Endothelial cell of umbilical vein (primary cell): ENCODE results near the gene TAS1R3. TPM values are rescaled to one million over a fixed set of nuclear protein-coding genes. Genes with fewer than 3 reads are reported as not detected.
"Not testable (repeated sequence)": the region's sequence is repeated elsewhere in the genome, so short reads cannot be mapped to it uniquely, and the experiment has no call there.

Experiments used
- BruUV-seq: library from RNA; stranded (reverse); fragments of 400-500 nt; replicated peaks from 2 replicates; lab custom pipeline; 2021; lab: Mats Ljungman, UMichigan
- CTCF ChIA-PET: fragments of 300-600, 350-600 bp; sonication (Branson Sonifier 250); formaldehyde crosslinking; loops from one replicate; lab custom pipeline; 2021; ENCODE audit warnings: antibody characterized with exemption, inconsistent platforms; lab: Charles Lee
- POLR2A ChIA-PET: fragments of 300-600, 350-600 bp; sonication (Branson Sonifier 250); formaldehyde crosslinking; loops from one replicate; lab custom pipeline; 2021; ENCODE audit warnings: antibody characterized with exemption, inconsistent platforms; lab: Charles Lee
- DNase-seq: peaks from one replicate; pipeline ENCODE4 v3.0.0-alpha.2; 2011; ENCODE audit warnings: low read depth, low spot score
- FAIRE-seq: peaks from 2 replicates; lab custom pipeline; 2011; peaks lifted over from hg19 to GRCh38; lab: Jason Lieb, UNC
- H2AFZ ChIP-seq: 2 replicates; pipeline ENCODE4 v1.6.0; 2012; ENCODE audit warnings: low read depth, low read length, control low read depth, inconsistent platforms
- H3K27ac ChIP-seq: 2 replicates; pipeline ENCODE4 v1.5.1; 2011; ENCODE audit warnings: low read depth, mild to moderate bottlenecking, control low read depth, low read length, moderate library complexity; ENCODE audit not compliant: insufficient read depth
- H3K27me3 ChIP-seq, 2 experiments: 2 replicates each; pipeline versions ENCODE4 v1.6.0 to v1.6.1; 2011; ENCODE audit warnings: low read length in 2 of 2, mixed read lengths in 1 of 2; ENCODE audit not compliant: control insufficient read depth in 2 of 2, insufficient read depth in 2 of 2
- H3K36me3 ChIP-seq, 2 experiments: 2 replicates in 1 of 2; 3 replicates in 1 of 2; pipeline ENCODE4 v1.5.1; 2011; ENCODE audit warnings: low read length in 2 of 2, mild to moderate bottlenecking in 1 of 2, moderate library complexity in 1 of 2; ENCODE audit not compliant: control insufficient read depth in 2 of 2, insufficient read depth in 2 of 2; ENCODE audit errors: extremely low read depth in 1 of 2
- H3K4me1 ChIP-seq: 3 replicates; pipeline ENCODE4 v1.5.1; 2011; ENCODE audit warnings: mild to moderate bottlenecking, low read length; ENCODE audit not compliant: control insufficient read depth, insufficient read depth; ENCODE audit errors: extremely low read depth
- H3K4me2 ChIP-seq: 2 replicates; pipeline ENCODE4 v1.6.1; 2011; ENCODE audit warnings: low read length, control low read depth, mixed read lengths; ENCODE audit not compliant: insufficient read depth
- H3K4me3 ChIP-seq, 3 experiments: fragments of 200-600 bp in 1 of 3; sonication (generic), shearing (Covaris generic) in 1 of 3; replicated peaks in 1 of 3; 2 replicates each; pipeline ENCODE4 v1.5.1; 2011 to 2016; ENCODE audit warnings: control low read depth in 3 of 3, low read length in 3 of 3, mild to moderate bottlenecking in 2 of 3, inconsistent platforms in 1 of 3, low read depth in 1 of 3, moderate library complexity in 1 of 3; ENCODE audit not compliant: insufficient read depth in 1 of 3
- H3K79me2 ChIP-seq: 2 replicates; pipeline ENCODE4 v1.6.0; 2012; ENCODE audit warnings: low read length, inconsistent platforms; ENCODE audit not compliant: control insufficient read depth, insufficient read depth
- H3K9ac ChIP-seq: replicated peaks from 2 replicates; pipeline ENCODE3; 2011; ENCODE audit warnings: low read length, control low read depth; ENCODE audit not compliant: insufficient read depth; ENCODE audit errors: extremely low read depth
- H3K9me1 ChIP-seq: replicated peaks from 3 replicates; pipeline ENCODE4 v1.6.0; 2011; ENCODE audit warnings: mild to moderate bottlenecking, low read length; ENCODE audit not compliant: control insufficient read depth, insufficient read depth; ENCODE audit errors: extremely low read depth
- H3K9me3 ChIP-seq: replicated peaks from 2 replicates; pipeline ENCODE4 v1.5.1; 2012; ENCODE audit warnings: low read length, inconsistent platforms; ENCODE audit not compliant: control insufficient read depth, insufficient read depth
- H4K20me1 ChIP-seq: replicated peaks from 2 replicates; pipeline ENCODE3; 2011; ENCODE audit warnings: mild to moderate bottlenecking, low read length; ENCODE audit not compliant: control insufficient read depth, insufficient read depth; ENCODE audit errors: extremely low read depth
- CTCF ChIP-seq, 2 donors: IDR thresholded peaks; 1 replicate in 1 of 2; 2 replicates in 1 of 2; pipeline ENCODE4 v1.5.1; 2011; ENCODE audit warnings: low read length in 2 of 2, mild to moderate bottlenecking in 2 of 2, moderate library complexity in 2 of 2, control low read depth in 1 of 2, inconsistent platforms in 1 of 2, low read depth in 1 of 2; ENCODE audit not compliant: insufficient read depth in 1 of 2; ENCODE audit errors: extremely low read depth in 1 of 2
- EZH2 ChIP-seq: IDR thresholded peaks from 2 replicates; pipeline ENCODE4 v1.6.1; 2012; ENCODE audit warnings: borderline replicate concordance, low read depth, mild to moderate bottlenecking, moderate library complexity, low read length, inconsistent platforms; ENCODE audit not compliant: severe bottlenecking
- FOS ChIP-seq: IDR thresholded peaks from 2 replicates; pipeline ENCODE4 v1.6.1; 2011; ENCODE audit warnings: mild to moderate bottlenecking, low read length, moderate library complexity, borderline replicate concordance; ENCODE audit not compliant: insufficient read depth
- GATA2 ChIP-seq: IDR thresholded peaks from 2 replicates; pipeline ENCODE4 v1.7.0; 2011; ENCODE audit warnings: low read depth, mild to moderate bottlenecking, moderate library complexity, mixed read lengths, low read length; ENCODE audit not compliant: insufficient read length, insufficient read depth
- JUN ChIP-seq: IDR thresholded peaks from 2 replicates; pipeline ENCODE4 v1.6.1; 2011; ENCODE audit warnings: borderline replicate concordance, low read depth; ENCODE audit not compliant: insufficient read length, insufficient read depth
- MAX ChIP-seq: IDR thresholded peaks from 2 replicates; pipeline ENCODE4 v1.6.1; 2011; ENCODE audit not compliant: insufficient read depth, insufficient read length
- MYC ChIP-seq: IDR thresholded peaks from one replicate; pipeline ENCODE4 v1.6.1; 2011; ENCODE audit warnings: mild to moderate bottlenecking, low read depth, low read length
- POLR2A ChIP-seq: IDR thresholded peaks from 2 replicates; pipeline ENCODE4 v1.6.1; 2012; ENCODE audit warnings: low read depth, mild to moderate bottlenecking, control low read depth, low read length
- POLR2AphosphoS5 ChIP-seq: IDR thresholded peaks from 2 replicates; pipeline ENCODE4 v1.6.1; 2012; ENCODE audit warnings: low read depth, mild to moderate bottlenecking, control low read depth, low read length, moderate library complexity; ENCODE audit not compliant: insufficient read depth
- dilution Hi-C: fragments of 300-500 bp; cut with MboI; formaldehyde crosslinking; loops from one replicate; pipeline ENCODE4 v1.15.0; 2019; ENCODE audit warnings: low sequenced_read_pairs; ENCODE audit not compliant: extremely low pct_ligation_motif_present
- intact Hi-C: fragments of 100-400 bp; cut with micrococcal nuclease; formaldehyde crosslinking; loops from one replicate; pipeline ENCODE4 v1.10.0; 2022
- polyA plus RNA-seq, 4 experiments: library from polyadenylated mRNA; depleted of rRNA in 3 of 4; stranded (reverse) in 3 of 4; unstranded in 1 of 4; fragments of >200 nt; gene quantifications; 2 replicates each; pipeline versions ENCODE4 v1.2.1 to v1.2.3, GENCODE V29; 2011 to 2012; ENCODE audit warnings: missing spikeins in 1 of 4
- total RNA-seq: library from RNA; stranded (reverse); gene quantifications from 2 replicates; pipeline ENCODE4 v1.2.3, GENCODE V29; 2021

Gene TAS1R3
- total and polyA plus RNA-seq, 2 donors (not counting 3 experiments of a cell fraction or from before 2014, with no cell fraction given) = 0.26 to 0.38 TPM

- Histone ChIP-seq H3K4me2 (no peak overlapping the region), H3K4me3 (no peak overlapping the region), H3K4me1 (no peaks in the 10 kb centered on the region), H3K9me3 (no peaks in the 10 kb centered on the region), H2AFZ (no peak overlapping the region), H3K9me1 (no peaks in the 10 kb centered on the region), H3K27ac (no peak overlapping the region), H3K79me2 (peaks cover 11% of the 10 kb centered on the region), H3K36me3 (peaks cover 0 to 46% of the 10 kb centered on the region in 2 experiments), H4K20me1 (peaks cover 5% of the 10 kb centered on the region), H3K27me3 (no peaks in the 10 kb centered on the region), H3K9ac (no peak overlapping the region)
- no peak for DNase-seq
- dilution Hi-C loops (no loop called here), intact Hi-C loops (no loop called here)
- CTCF ChIA-PET = no interaction called here
- BruUV-seq = no TSS peak
- FAIRE-seq = no peak
- TF ChIP-seq EZH2 = no peak
- no peak for TF ChIP-seq JUN
- no peak for TF ChIP-seq POLR2A
- no peak for TF ChIP-seq FOS
- TF ChIP-seq CTCF (IDR thresholded peaks at IDR 0.05; ENCODE audit: extremely low read depth in 1 of 2, insufficient read depth in 1 of 2, low read depth in 1 of 2, low read length in 2 of 2) = no peak
- no peak for TF ChIP-seq GATA2
- no peak for TF ChIP-seq MAX
- no peak for TF ChIP-seq MYC
- TF ChIP-seq POLR2AphosphoS5 = no peak
- POLR2A ChIA-PET = no interaction called here
Measured at GRCh38 chr1:1315435-1315954, 15.6 kb upstream of the TAS1R3 start.

GRCh38 chr1:1316199-1316598 lies 14.9 kb upstream of the TAS1R3 start:
- POLR2A ChIA-PET, H4K20me1 ChIP-seq, H2AFZ ChIP-seq, DNase-seq, H3K9me1 ChIP-seq, H3K4me1 ChIP-seq, H3K9me3 ChIP-seq, BruUV-seq, intact Hi-C loops, H3K4me3 ChIP-seq, H3K27me3 ChIP-seq, dilution Hi-C loops, H3K4me2 ChIP-seq, H3K9ac ChIP-seq, CTCF ChIA-PET, H3K27ac ChIP-seq: not testable (repeated sequence)
- peak; percentile 24 for FAIRE-seq
- H3K79me2 ChIP-seq = peaks cover 18% of the 10 kb centered on the region
- H3K36me3 ChIP-seq = peaks cover 0 to 41% of the 10 kb centered on the region in 2 experiments
